Measurements from ENCODE around the gene TANGO6. TPM values are rescaled to one million over a fixed set of nuclear protein-coding genes. Genes with fewer than 3 reads are reported as not detected.

TANGO6 gene
- total and polyA plus RNA-seq, 3 donors from 2014 or later = 23.1 to 41.3 (median 39.4) TPM

DNA sequence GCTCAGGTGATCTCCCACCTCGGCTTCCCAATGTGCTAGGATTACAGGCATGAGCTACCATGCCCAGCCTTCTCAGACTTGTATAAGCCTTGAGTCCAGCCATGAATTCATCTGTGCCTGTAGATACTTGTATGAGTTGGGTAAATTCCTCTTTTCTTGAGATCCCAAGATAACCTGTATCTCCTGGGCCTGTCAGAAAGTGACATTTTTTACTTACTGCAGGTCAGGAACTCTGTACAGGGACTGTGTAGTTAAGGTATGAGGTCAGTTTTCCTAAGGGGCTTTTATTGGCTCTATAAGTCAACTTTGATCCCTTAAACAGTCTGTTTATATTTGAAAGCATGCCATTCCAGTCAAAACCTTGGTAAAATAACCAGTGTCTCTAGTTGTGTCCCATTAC is 155.8 kb downstream of the TANGO6 start:
- no peaks in the 10 kb centered on the region for H3K27me3 ChIP-seq
- TF ChIP-seq POLR2A (IDR thresholded peaks at IDR 0.05) = no peak
- TF ChIP-seq, protein P1, sequence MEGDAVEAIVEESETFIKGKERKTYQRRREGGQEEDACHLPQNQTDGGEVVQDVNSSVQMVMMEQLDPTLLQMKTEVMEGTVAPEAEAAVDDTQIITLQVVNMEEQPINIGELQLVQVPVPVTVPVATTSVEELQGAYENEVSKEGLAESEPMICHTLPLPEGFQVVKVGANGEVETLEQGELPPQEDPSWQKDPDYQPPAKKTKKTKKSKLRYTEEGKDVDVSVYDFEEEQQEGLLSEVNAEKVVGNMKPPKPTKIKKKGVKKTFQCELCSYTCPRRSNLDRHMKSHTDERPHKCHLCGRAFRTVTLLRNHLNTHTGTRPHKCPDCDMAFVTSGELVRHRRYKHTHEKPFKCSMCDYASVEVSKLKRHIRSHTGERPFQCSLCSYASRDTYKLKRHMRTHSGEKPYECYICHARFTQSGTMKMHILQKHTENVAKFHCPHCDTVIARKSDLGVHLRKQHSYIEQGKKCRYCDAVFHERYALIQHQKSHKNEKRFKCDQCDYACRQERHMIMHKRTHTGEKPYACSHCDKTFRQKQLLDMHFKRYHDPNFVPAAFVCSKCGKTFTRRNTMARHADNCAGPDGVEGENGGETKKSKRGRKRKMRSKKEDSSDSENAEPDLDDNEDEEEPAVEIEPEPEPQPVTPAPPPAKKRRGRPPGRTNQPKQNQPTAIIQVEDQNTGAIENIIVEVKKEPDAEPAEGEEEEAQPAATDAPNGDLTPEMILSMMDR (IDR thresholded peaks at IDR 0.05) = no peak
- peaks cover 6% of the 10 kb centered on the region for H3K4me1 ChIP-seq
- intact Hi-C loops (cut with DNase I; ENCODE audit: low total_unique reads) = no loop called here
- no peak overlapping the region for H3K4me3 ChIP-seq
- H3K27ac ChIP-seq = no peak overlapping the region
- 84 to 100% methylated on average over 1 of the region's 1 CpG for WGBS, 2 donors
- H3K9me3 ChIP-seq = no peaks in the 10 kb centered on the region
- no peak for DNase-seq
- H3K36me3 ChIP-seq (ENCODE audit: low read depth, missing control alignments) = no peaks in the 10 kb centered on the region

DNA sequence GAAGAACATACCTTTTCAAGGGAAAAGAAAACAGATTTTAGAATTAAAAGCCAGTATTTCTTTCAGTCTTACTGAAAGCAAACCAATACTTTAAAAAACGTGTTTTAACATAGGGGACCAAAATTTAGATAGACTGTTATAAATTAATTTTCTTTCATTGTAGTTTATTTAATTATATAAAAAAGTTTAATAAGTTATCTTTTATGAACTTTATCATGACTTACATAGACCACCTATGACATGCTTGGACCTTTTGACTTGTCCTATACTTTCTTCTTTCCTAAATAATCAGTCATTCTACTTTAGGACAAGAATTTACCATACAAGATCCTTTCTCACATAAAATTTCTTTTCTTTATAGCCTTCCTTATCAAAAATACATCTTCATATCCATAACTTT is 160.2 kb downstream of the TANGO6 start:
- TF ChIP-seq, protein P1 (IDR thresholded peaks at IDR 0.05) = no peak
- TF ChIP-seq POLR2A (IDR thresholded peaks at IDR 0.05) = no peak
- WGBS, 2 donors = 82 to 88% methylated on average over 1 of the region's 1 CpG

DNA sequence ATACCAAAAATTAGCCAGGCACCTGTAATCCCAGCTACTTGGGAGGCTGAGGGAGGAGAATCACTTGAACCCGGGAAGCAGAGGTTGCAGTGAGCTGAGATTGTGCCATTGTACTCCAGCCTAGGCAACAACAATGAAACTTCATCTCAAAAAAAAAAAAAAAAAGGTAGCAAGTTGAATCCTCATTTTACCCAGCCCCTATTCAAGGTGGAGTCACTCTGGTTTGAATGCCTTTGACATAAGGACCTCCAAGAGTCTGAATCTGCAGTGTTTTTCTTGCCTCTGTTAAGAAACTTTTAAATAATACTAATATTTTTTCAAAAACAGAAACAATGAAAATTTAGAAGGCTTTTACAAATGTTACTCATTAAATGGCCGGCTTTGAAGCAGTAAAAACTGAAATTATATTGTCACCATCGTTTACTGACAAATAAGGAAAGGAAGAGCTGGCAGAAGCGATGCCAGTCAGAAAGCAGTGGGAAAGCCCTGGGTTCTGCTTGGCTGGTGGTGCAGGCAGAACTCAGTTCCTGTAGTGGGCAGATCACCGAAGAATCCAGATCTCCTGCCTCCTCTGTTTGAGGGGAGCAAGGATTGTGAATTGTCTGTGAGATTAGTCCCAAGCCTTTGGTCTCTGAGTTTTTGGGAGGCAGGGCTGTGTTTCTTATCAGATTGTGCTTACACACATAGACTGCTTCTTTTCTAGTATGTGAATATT is 162.5 kb downstream of the TANGO6 start:
- H3K4me1 ChIP-seq = no peaks in the 10 kb centered on the region
- intact Hi-C loops (cut with DNase I; ENCODE audit: low total_unique reads) = no loop called here
- no peaks in the 10 kb centered on the region for H3K36me3 ChIP-seq (ENCODE audit: low read depth, missing control alignments)
- no peak overlapping the region for H3K27ac ChIP-seq
- no peak overlapping the region for H3K4me3 ChIP-seq
- WGBS, 2 donors = 87 to 93% methylated on average over 5 of the region's 5 CpGs
- TF ChIP-seq, protein P1 (IDR thresholded peaks at IDR 0.05) = no peak
- TF ChIP-seq POLR2A (IDR thresholded peaks at IDR 0.05) = no peak
- DNase-seq = no peak
- H3K27me3 ChIP-seq = no peaks in the 10 kb centered on the region
- H3K9me3 ChIP-seq = no peaks in the 10 kb centered on the region

More for the DNA sequence above, 160.2 kb downstream of the TANGO6 start:
- H3K27me3 ChIP-seq = no peaks in the 10 kb centered on the region
- H3K27ac ChIP-seq = no peak overlapping the region
- no peaks in the 10 kb centered on the region for H3K36me3 ChIP-seq (ENCODE audit: low read depth, missing control alignments)
- H3K4me1 ChIP-seq = no peaks in the 10 kb centered on the region
- H3K9me3 ChIP-seq = no peaks in the 10 kb centered on the region
- DNase-seq = no peak
- no peak overlapping the region for H3K4me3 ChIP-seq
- intact Hi-C loops (cut with DNase I; ENCODE audit: low total_unique reads) = no loop called here

- Histone ChIP-seq H3K4me1 (no peaks in the 10 kb centered on the region), H3K9me3 (no peaks in the 10 kb centered on the region), H3K4me3 (no peak overlapping the region), H3K27me3 (no peaks in the 10 kb centered on the region), H3K36me3 (ENCODE audit: low read depth, missing control alignments) (no peaks in the 10 kb centered on the region), H3K27ac (no peak overlapping the region)
- no peak for DNase-seq
- TF ChIP-seq, protein P1 (IDR thresholded peaks at IDR 0.05) = no peak
- no peak for TF ChIP-seq POLR2A (IDR thresholded peaks at IDR 0.05)
- intact Hi-C loops (cut with DNase I; ENCODE audit: low total_unique reads) = no loop called here
These were observed 169.6 kb downstream of the TANGO6 start for GRCh38 chr16:69012906-69013305.

GRCh38 chr16:69013991-69014390 is 170.7 kb downstream of the TANGO6 start:
- no peak overlapping the region for H3K4me3 ChIP-seq
- no peak overlapping the region for H3K27ac ChIP-seq

More at GRCh38 chr16:69013991-69014390, 170.7 kb downstream of the TANGO6 start:
- H3K9me3 ChIP-seq = no peaks in the 10 kb centered on the region
- H3K36me3 ChIP-seq (ENCODE audit: low read depth, missing control alignments) = no peaks in the 10 kb centered on the region
- no peak for DNase-seq
- intact Hi-C loops (cut with DNase I; ENCODE audit: low total_unique reads) = no loop called here
- H3K27me3 ChIP-seq = no peaks in the 10 kb centered on the region
- no peak for TF ChIP-seq POLR2A (IDR thresholded peaks at IDR 0.05)
- TF ChIP-seq, protein P1 (IDR thresholded peaks at IDR 0.05) = no peak
- H3K4me1 ChIP-seq = no peaks in the 10 kb centered on the region
